ENCODE data around the gene RXRG.

The RXRG gene

DNA sequence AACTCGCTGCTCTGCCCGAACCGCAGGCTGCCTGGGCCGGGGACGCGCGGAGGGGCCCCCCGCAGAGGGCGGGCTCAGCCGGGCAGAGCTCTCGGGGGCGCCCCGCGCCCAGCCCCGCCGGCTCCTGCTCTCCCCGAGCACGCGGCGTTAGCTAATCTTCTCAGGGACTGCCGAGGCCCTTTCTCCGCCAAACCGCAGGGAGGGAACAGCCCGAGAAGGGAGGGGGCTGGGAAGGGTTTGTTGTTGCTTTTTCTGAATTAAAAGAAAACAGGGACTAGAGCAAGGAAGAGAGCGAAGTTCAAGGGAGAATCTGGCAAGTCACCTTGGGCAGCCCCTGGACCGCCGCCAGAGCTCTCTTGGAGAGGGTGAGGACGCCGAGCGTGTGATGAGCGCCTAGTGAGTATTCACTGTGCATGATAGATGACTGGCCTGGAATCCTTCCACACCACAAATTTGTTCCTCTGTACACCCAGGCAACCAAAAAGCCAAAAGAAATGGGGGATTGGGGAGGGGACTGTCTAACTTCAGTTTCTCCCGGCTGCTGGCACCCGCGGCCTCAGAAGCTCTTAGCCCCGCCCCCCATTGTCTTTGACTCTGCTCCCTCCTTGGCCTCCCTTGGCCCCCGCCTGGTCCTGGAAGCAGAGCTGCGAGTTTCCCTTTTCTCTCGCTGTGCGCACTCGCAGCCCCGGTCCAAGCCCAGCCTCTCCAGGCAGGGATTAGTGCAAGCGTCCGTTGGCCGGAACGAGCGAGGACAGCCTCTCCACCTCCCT, 68.7 kb downstream of the RXRG start:
- no peaks in the 10 kb centered on the region for H3K36me3 ChIP-seq (ENCODE audit: low read depth)
- H3K27me3 ChIP-seq (ENCODE audit: insufficient read depth, poor library complexity, severe bottlenecking), result no peaks in the 10 kb centered on the region
- no peak for DNase-seq (ENCODE audit: low spot score)
- H3K27ac ChIP-seq (ENCODE audit: poor library complexity, severe bottlenecking), result no peak overlapping the region
- no peaks in the 10 kb centered on the region for H3K9me3 ChIP-seq (ENCODE audit: severe bottlenecking)
- TF ChIP-seq, protein P1, sequence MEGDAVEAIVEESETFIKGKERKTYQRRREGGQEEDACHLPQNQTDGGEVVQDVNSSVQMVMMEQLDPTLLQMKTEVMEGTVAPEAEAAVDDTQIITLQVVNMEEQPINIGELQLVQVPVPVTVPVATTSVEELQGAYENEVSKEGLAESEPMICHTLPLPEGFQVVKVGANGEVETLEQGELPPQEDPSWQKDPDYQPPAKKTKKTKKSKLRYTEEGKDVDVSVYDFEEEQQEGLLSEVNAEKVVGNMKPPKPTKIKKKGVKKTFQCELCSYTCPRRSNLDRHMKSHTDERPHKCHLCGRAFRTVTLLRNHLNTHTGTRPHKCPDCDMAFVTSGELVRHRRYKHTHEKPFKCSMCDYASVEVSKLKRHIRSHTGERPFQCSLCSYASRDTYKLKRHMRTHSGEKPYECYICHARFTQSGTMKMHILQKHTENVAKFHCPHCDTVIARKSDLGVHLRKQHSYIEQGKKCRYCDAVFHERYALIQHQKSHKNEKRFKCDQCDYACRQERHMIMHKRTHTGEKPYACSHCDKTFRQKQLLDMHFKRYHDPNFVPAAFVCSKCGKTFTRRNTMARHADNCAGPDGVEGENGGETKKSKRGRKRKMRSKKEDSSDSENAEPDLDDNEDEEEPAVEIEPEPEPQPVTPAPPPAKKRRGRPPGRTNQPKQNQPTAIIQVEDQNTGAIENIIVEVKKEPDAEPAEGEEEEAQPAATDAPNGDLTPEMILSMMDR (IDR thresholded peaks at IDR 0.05; ENCODE audit: poor library complexity, severe bottlenecking), result no peak
- H3K4me1 ChIP-seq (ENCODE audit: insufficient read depth, poor library complexity, severe bottlenecking), result peaks cover 6% of the 10 kb centered on the region
- peak overlapping the region; percentile 16 for H3K4me3 ChIP-seq (ENCODE audit: severe bottlenecking)
- peak; percentile 88 for ATAC-seq (ENCODE audit: low read depth)

DNA sequence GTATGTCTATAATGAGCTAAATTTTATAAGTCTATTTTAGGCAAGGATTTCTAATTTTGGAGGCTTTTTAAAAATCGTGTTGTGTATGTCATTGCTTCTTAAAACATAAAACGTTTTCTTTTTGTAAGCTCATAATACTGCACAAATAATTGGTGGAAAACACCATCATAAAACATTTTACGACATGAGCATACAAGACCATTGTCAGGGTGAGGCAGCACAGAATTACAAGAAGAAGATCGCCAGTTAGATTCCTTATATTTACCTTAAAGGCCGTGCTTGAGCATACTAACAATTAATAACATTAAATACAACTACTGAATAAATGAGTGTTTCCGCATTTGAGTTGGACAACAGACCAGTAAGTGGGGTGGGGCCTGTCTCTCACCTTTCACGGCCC, 69.3 kb downstream of the RXRG start:
- ATAC-seq (ENCODE audit: low read depth), result no peak
- Histone ChIP-seq H3K36me3 (ENCODE audit: low read depth) (no peaks in the 10 kb centered on the region), H3K9me3 (ENCODE audit: severe bottlenecking) (no peaks in the 10 kb centered on the region), H3K27me3 (ENCODE audit: insufficient read depth, poor library complexity, severe bottlenecking) (no peaks in the 10 kb centered on the region), H3K4me1 (ENCODE audit: insufficient read depth, poor library complexity, severe bottlenecking) (peaks cover 6% of the 10 kb centered on the region), H3K4me3 (ENCODE audit: severe bottlenecking) (peak overlapping the region; percentile 16), H3K27ac (ENCODE audit: poor library complexity, severe bottlenecking) (no peak overlapping the region)
- DNase-seq (ENCODE audit: low spot score), result no peak
- TF ChIP-seq, protein P1 (IDR thresholded peaks at IDR 0.05; ENCODE audit: poor library complexity, severe bottlenecking), result no peak

DNA sequence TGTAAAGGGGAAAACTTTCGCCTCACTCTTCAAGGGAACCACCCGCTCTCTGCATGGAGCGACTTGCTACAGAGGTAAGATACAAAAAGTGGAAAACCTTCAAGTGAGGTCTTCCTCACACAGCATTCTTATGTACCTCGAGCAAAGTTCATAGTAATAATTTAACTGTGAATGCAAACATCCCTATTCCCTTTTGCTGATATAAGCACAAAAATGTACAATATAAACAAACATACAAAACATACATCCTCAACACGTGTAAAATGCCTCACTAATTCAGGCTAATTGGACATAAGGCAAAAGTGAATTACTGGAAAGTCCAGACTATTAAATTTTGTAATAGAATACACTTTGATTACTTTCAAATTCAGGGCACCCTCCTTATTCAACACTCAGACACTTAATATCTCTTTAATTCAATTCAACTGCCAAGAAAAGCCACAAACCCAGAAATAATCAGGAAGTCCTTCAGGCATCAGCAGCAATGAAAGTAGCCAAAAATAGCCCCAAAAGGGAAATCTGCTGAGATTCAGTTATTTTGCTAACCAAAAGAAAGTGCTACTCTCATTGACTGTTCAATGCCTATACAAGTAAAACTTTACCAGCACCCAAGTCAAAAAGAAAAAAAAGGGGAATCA, 73.2 kb downstream of the RXRG start:
- no peak overlapping the region for H3K27ac ChIP-seq (ENCODE audit: poor library complexity, severe bottlenecking)
- no peaks in the 10 kb centered on the region for H3K36me3 ChIP-seq (ENCODE audit: low read depth)
- H3K4me1 ChIP-seq (ENCODE audit: insufficient read depth, poor library complexity, severe bottlenecking), result peaks cover 5% of the 10 kb centered on the region
- DNase-seq (ENCODE audit: low spot score) (no peak), ATAC-seq (ENCODE audit: low read depth) (no peak)
- H3K4me3 ChIP-seq (ENCODE audit: severe bottlenecking), result no peak overlapping the region
- no peaks in the 10 kb centered on the region for H3K9me3 ChIP-seq (ENCODE audit: severe bottlenecking)
- TF ChIP-seq, protein P1 (IDR thresholded peaks at IDR 0.05; ENCODE audit: poor library complexity, severe bottlenecking), result no peak
- no peaks in the 10 kb centered on the region for H3K27me3 ChIP-seq (ENCODE audit: insufficient read depth, poor library complexity, severe bottlenecking)

DNA sequence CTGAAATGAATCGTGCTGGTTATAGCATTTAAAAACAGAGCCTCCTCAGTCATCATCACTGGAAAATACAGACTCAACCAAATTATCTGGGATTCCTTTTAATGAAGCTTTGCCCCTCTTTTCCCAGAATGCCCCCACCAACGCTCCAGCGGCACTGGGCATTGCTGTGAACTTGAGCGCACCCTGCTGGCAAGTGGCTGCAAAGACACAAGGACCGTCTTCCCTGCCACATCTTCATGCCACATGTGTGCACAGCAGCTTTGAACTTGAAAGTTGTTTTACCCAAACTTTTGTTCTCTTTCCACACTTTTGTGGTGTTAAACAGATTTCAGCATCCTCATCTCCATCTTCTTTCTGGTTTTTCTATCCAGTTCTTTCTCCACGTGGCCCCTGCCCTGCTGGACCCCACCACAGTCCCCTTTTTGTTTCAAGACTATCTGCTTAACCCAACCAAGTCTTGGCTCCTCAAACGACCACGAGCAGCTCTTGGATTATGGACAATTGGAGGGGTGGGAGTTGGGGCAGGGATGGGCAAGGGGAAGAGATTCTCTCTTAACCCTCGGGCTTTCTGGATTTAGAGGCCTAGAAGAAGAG, 75.6 kb downstream of the RXRG start:
- Histone ChIP-seq H3K9me3 (ENCODE audit: severe bottlenecking) (no peaks in the 10 kb centered on the region), H3K36me3 (ENCODE audit: low read depth) (no peaks in the 10 kb centered on the region), H3K27ac (ENCODE audit: poor library complexity, severe bottlenecking) (no peak overlapping the region), H3K27me3 (ENCODE audit: insufficient read depth, poor library complexity, severe bottlenecking) (no peaks in the 10 kb centered on the region), H3K4me1 (ENCODE audit: insufficient read depth, poor library complexity, severe bottlenecking) (peaks cover 11% of the 10 kb centered on the region), H3K4me3 (ENCODE audit: severe bottlenecking) (no peak overlapping the region)
- TF ChIP-seq, protein P1 (IDR thresholded peaks at IDR 0.05; ENCODE audit: poor library complexity, severe bottlenecking), result peak; percentile 84
- DNase-seq (ENCODE audit: low spot score) (no peak), ATAC-seq (ENCODE audit: low read depth) (no peak)

All from RWPE2 (cell line).